M059J (cell line): Measurements from ENCODE around the gene SELENOK. TPM values are rescaled to one million over a fixed set of nuclear protein-coding genes. Genes with fewer than 3 reads are reported as not detected.
"Not testable (repeated sequence)": the region's sequence is repeated elsewhere in the genome, so short reads cannot be mapped to it uniquely, and the experiment has no call there.

Experiments
- DNase-seq: peaks from one replicate; pipeline ENCODE4 v3.0.0-alpha.2; 2012; ENCODE audit warnings: low read depth
- total RNA-seq: library from RNA; depleted of rRNA; stranded (reverse); fragments of >200 nt; shearing (Covaris generic); gene quantifications from 2 replicates; pipeline ENCODE4 v1.2.3, GENCODE V29; 2014; rRNA removed

Gene SELENOK
- total RNA-seq = 56.1 and 67.0 TPM in 2 replicates

GRCh38 chr3:53891497-53892285, at the start of gene SELENOK:
TSS of gene SELENOK (minus strand) at chr3:53891859.
- peak; percentile 96 for DNase-seq

GRCh38 chr3:53941184-53941583, 49.5 kb upstream of the SELENOK start:
- peak; percentile 64 for DNase-seq

- DNase-seq = no peak
Observed at GRCh38 chr3:53940623-53941022, 49.0 kb upstream of the SELENOK start.

- DNase-seq = no peak
Observed at GRCh38 chr3:53939813-53940212, 48.2 kb upstream of the SELENOK start.

- no peak for DNase-seq
Observed at GRCh38 chr3:53939086-53939582, 47.5 kb upstream of the SELENOK start.

- peak; percentile 48 for DNase-seq
Observed at GRCh38 chr3:53938645-53939044, 47.0 kb upstream of the SELENOK start.

- no peak for DNase-seq
Observed at GRCh38 chr3:53936347-53936746, 44.7 kb upstream of the SELENOK start.

- no peak for DNase-seq
Observed at GRCh38 chr3:53935283-53935901, 43.7 kb upstream of the SELENOK start.

- not testable (repeated sequence) for DNase-seq
Observed at GRCh38 chr3:53927208-53927872, 35.7 kb upstream of the SELENOK start.

- DNase-seq = peak; percentile 8
Observed at GRCh38 chr3:53921296-53921695, 29.6 kb upstream of the SELENOK start.

- no peak for DNase-seq
Observed at GRCh38 chr3:53919741-53920140, 28.1 kb upstream of the SELENOK start.

- no peak for DNase-seq
Observed at GRCh38 chr3:53913401-53913800, 21.7 kb upstream of the SELENOK start.

GRCh38 chr3:53902711-53903110, 11.1 kb upstream of the SELENOK start:
- no peak for DNase-seq

- DNase-seq = no peak
Observed at GRCh38 chr3:53902067-53902466, 10.4 kb upstream of the SELENOK start.

- no peak for DNase-seq
Observed at GRCh38 chr3:53900666-53901331, 9.1 kb upstream of the SELENOK start.

GRCh38 chr3:53899750-53900149, 8.1 kb upstream of the SELENOK start:
- no peak for DNase-seq

GRCh38 chr3:53892286-53892637, 603 bp upstream of the SELENOK start:
- DNase-seq = no peak

GRCh38 chr3:53890726-53891475, 758 bp downstream of the SELENOK start:
- DNase-seq = peak; percentile 30

- no peak for DNase-seq
Observed at GRCh38 chr3:53888232-53888631, 3.4 kb downstream of the SELENOK start.

- DNase-seq = no peak
Observed at GRCh38 chr3:53887446-53887845, 4.2 kb downstream of the SELENOK start.

GRCh38 chr3:53885239-53885638, 6.4 kb downstream of the SELENOK start:
- DNase-seq = no peak
